Measurements from ENCODE around the gene MPC1.
A peak's percentile ranks its signal among the peaks of the same experiment; 100 is the strongest.
"Not testable (repeated sequence)": the region's sequence is repeated elsewhere in the genome, so short reads cannot be mapped to it uniquely, and the experiment has no call there.

Gene MPC1

GRCh38 chr6:166387098-166387497 is 4.4 kb upstream of the MPC1 start:
- in situ Hi-C loops (cut with HindIII; ENCODE audit: low pct_ligation_motif_present, low pct_unique_long_range_greater_than_20kb, low sequenced_read_pairs); DNase-seq: not testable (repeated sequence)

GRCh38 chr6:166386111-166386510 is 3.4 kb upstream of the MPC1 start:
- in situ Hi-C loops (cut with HindIII; ENCODE audit: low pct_ligation_motif_present, low pct_unique_long_range_greater_than_20kb, low sequenced_read_pairs): no loop called here

GRCh38 chr6:166383802-166384363 is 1.1 kb upstream of the MPC1 start:
- in situ Hi-C loops (cut with HindIII; ENCODE audit: low pct_ligation_motif_present, low pct_unique_long_range_greater_than_20kb, low sequenced_read_pairs); DNase-seq: not testable (repeated sequence)

More at GRCh38 chr6:166386111-166386510, 3.4 kb upstream of the MPC1 start:
- no peak for DNase-seq

- in situ Hi-C loops (cut with HindIII; ENCODE audit: low pct_ligation_motif_present, low pct_unique_long_range_greater_than_20kb, low sequenced_read_pairs): no loop called here
- DNase-seq: no peak
Measured at GRCh38 chr6:166382500-166382932, 224 bp downstream of the MPC1 start.

DNA sequence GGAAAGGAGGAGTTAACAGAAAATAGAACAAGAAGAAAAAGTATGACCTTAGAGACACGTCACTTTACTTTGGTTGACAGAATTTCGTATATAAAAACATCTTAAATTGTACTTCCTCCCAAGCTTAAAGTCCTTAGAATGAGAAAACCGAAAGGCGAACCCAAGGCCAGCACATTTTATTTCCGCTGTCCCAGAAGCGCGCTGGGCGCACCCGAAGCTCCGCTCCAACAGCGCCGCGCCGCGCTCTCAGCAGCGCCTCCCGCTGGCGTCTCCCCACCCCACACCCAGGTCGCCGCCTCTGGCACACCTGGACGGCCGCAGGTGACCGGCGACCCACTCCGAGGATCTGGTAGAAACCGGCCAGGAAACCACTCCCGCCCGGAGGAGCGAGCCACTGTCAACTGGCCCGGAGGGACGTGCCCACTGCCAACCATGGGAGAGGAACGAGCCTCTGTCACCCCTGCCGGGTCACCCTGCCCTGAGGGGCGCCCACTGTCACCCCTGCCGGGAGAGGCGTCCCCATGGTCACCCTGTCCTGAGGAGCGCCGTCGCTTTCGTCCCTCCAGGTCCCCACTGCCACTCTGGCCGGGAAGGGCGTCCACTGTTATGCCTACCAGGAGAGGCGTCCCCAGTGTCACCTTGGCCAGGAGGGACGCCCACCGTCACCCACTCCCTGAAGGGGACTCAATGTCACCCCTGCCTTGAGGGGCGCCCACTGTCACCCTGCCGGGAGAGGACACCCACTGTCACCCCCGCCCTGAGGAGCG is 824 bp downstream of the MPC1 start:
- in situ Hi-C loops (cut with HindIII; ENCODE audit: low pct_ligation_motif_present, low pct_unique_long_range_greater_than_20kb, low sequenced_read_pairs): no loop called here
- peak; percentile 62 for DNase-seq

- in situ Hi-C loops (cut with HindIII; ENCODE audit: low pct_ligation_motif_present, low pct_unique_long_range_greater_than_20kb, low sequenced_read_pairs): no loop called here
- DNase-seq: no peak
Measured at GRCh38 chr6:166381381-166381732, 1.4 kb downstream of the MPC1 start.

GRCh38 chr6:166379800-166380199 is 2.9 kb downstream of the MPC1 start:
- DNase-seq: no peak
- in situ Hi-C loops (cut with HindIII; ENCODE audit: low pct_ligation_motif_present, low pct_unique_long_range_greater_than_20kb, low sequenced_read_pairs): no loop called here

DNA sequence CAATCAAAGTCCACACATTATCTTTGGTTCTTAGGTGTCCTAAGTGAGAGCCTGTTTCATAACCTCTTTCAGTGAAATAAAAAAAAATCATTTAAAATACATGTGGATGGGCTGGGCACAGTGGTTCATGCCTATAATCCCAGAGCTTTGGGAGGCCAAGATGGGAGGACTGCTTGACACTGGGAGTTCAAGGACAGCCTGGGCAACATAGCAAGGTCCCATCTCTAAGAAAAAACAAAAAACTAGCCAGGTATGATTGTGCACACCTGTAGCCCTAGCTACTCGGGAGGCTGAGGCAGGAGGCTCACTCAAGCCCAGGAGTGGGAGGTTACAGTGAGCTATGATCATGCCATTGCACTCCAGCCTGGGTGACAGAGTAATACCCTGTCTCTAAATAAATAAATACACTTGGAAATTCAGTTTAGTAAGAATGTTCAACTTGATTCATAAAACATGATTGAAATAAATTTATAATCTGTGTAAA is 3.6 kb downstream of the MPC1 start:
- no peak for DNase-seq
- in situ Hi-C loops (cut with HindIII; ENCODE audit: low pct_ligation_motif_present, low pct_unique_long_range_greater_than_20kb, low sequenced_read_pairs): no loop called here

DNA sequence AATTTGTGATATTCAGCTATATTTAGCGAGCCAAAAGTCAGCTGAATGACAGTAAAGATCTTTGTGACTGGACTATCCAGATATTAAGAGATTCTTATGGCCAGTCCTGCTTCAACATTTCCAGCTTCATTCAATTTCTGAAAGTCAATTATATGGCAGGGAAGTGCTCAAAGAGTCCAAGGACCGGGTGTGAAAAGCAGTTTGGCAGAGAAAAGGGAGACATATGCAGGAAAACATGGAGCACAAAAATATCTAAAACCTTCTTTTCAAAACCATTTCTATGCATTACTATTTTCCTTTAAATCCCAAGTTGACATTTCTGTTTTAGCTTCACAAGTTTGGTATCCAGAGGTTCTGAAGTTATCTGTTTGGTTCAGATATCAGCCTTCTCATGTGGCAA is 5.0 kb downstream of the MPC1 start:
- DNase-seq: no peak
- in situ Hi-C loops (cut with HindIII; ENCODE audit: low pct_ligation_motif_present, low pct_unique_long_range_greater_than_20kb, low sequenced_read_pairs): no loop called here

GRCh38 chr6:166375013-166375412 is 7.7 kb downstream of the MPC1 start:
- in situ Hi-C loops (cut with HindIII; ENCODE audit: low pct_ligation_motif_present, low pct_unique_long_range_greater_than_20kb, low sequenced_read_pairs): no loop called here
- no peak for DNase-seq

GRCh38 chr6:166370489-166370888 is 12.3 kb downstream of the MPC1 start:
- in situ Hi-C loops (cut with HindIII; ENCODE audit: low pct_ligation_motif_present, low pct_unique_long_range_greater_than_20kb, low sequenced_read_pairs): no loop called here
- DNase-seq: no peak

- no peak for DNase-seq
- in situ Hi-C loops (cut with HindIII; ENCODE audit: low pct_ligation_motif_present, low pct_unique_long_range_greater_than_20kb, low sequenced_read_pairs): no loop called here
Measured at GRCh38 chr6:166369782-166370181, 13.0 kb downstream of the MPC1 start.

DNA sequence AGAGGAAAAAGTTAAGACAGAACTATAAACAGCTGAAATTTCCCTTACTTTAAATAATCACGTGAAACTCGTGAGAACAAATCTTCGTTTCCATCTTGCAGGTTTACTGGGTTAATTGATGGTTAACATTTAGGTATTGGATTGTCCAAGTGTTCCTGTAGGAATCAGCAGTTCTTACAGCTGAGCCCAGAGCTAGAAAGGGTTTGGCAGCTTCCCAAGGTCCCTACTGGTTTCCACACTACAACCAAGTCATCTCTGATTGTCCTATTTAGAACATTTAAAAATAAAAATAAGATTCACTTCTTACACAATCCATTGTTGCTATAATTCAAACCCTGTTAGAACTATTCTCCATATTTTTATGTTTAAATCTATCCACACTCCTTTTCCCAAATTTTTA is 15.8 kb downstream of the MPC1 start:
- no peak for DNase-seq
- in situ Hi-C loops (cut with HindIII; ENCODE audit: low pct_ligation_motif_present, low pct_unique_long_range_greater_than_20kb, low sequenced_read_pairs): no loop called here

GRCh38 chr6:166365806-166366205 is 16.9 kb downstream of the MPC1 start:
- DNase-seq: no peak
- in situ Hi-C loops (cut with HindIII; ENCODE audit: low pct_ligation_motif_present, low pct_unique_long_range_greater_than_20kb, low sequenced_read_pairs): no loop called here

DNA sequence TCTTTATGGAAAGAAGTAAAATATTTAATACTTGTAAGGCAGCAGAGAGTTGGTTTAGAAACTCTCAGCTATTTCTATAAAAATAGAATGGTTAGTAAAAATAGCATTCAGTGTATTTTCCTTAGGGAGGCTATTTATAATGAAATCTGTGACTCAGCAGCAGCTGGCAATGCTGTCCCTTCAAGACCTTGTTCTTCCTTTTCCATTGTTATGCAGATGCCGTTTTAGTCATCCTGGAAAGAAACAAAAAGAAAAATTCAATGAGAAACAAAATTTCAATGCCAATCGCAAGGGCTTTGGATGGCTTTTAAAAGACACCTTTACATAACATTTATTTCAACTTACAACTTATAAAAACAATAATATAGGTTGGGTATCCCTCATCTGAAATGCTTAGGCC is 17.5 kb downstream of the MPC1 start:
- in situ Hi-C loops (cut with HindIII; ENCODE audit: low pct_ligation_motif_present, low pct_unique_long_range_greater_than_20kb, low sequenced_read_pairs): no loop called here
- no peak for DNase-seq

DNA sequence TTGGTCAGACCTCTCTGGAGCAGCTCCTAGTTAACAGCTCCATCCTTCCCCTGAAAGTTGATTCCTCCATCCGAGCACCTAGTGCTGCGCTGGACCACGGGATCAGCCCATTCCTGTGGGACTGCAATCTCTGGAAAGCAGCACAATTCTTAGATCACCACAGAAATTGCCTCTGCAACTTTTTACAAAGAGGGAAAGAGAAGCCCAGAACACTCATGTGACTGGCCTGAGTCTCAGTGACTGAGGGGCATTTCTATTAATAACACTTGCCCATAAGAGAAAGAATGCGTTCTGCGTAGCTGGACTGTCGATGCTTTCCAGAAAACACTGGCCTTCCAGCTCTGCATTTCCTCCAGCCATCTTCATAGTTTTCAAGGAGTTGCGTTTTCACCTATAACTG is 18.3 kb downstream of the MPC1 start:
- no peak for DNase-seq
- in situ Hi-C loops (cut with HindIII; ENCODE audit: low pct_ligation_motif_present, low pct_unique_long_range_greater_than_20kb, low sequenced_read_pairs): no loop called here

DNA sequence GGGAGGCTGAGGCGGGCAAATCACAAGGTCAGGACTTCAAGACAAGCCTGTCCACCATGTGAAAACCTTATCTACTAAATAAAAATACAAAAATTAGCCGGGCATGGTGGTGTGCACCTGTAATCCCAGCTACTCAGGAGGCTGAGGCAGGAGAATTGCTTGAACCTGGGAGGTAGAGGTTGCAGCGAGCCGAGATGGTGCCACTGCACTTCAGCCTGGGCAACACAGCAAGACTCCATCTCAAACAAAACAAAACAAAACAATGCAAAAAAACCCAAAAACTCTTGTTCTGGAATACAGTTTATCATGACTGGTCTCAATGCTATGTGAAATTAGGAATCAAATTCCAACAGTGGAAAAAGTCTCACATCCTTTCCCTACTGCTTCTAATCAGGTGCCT is 20.3 kb downstream of the MPC1 start:
- in situ Hi-C loops (cut with HindIII; ENCODE audit: low pct_ligation_motif_present, low pct_unique_long_range_greater_than_20kb, low sequenced_read_pairs); DNase-seq: not testable (repeated sequence)

- DNase-seq: no peak
- in situ Hi-C loops (cut with HindIII; ENCODE audit: low pct_ligation_motif_present, low pct_unique_long_range_greater_than_20kb, low sequenced_read_pairs): no loop called here
Measured at GRCh38 chr6:166361077-166361429, 21.7 kb downstream of the MPC1 start.

GRCh38 chr6:166360243-166361076 is 22.3 kb downstream of the MPC1 start:
- DNase-seq: no peak
- in situ Hi-C loops (cut with HindIII; ENCODE audit: low pct_ligation_motif_present, low pct_unique_long_range_greater_than_20kb, low sequenced_read_pairs): no loop called here
